NT2/D1 (cell line): ENCODE data around the gene AHSG.

Experiments used
- YY1 ChIP-seq: IDR thresholded peaks from 2 replicates; pipeline ENCODE4 v1.6.1; 2011; ENCODE audit not compliant: insufficient read length, insufficient read depth
- ZNF274 ChIP-seq: IDR thresholded peaks from 2 replicates; pipeline ENCODE4 v1.6.1; 2011; ENCODE audit warnings: mild to moderate bottlenecking, low read depth, low read length

DNA sequence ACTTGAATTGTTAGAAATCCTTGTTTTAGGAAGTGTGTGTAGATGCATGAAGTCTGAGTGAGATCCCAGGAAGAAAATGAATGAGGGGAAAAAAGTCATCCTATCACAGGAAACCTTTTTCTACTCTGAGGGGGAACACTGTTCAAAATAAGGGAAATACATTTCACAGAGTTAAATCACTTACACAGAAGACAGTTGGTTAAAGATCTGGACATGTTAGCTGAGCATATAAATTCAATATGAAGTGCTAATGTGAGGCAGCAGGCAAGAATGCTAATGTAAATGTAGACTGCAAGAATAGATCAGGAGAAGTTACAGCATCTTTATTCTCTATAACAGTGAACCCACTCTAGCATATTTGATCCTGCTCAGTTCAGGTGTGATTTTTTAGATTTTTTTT, 48.3 kb upstream of the AHSG start:
- TF ChIP-seq YY1 (no peak), ZNF274 (no peak)
